ENCODE data around the gene PPP2R5D. TPM values are rescaled to one million over a fixed set of nuclear protein-coding genes. Genes with fewer than 3 reads are reported as not detected.

PPP2R5D gene
- total RNA-seq, 1 donor from 2014 or later = 44.3 TPM

GRCh38 chr6:43043310-43043709 lies 58.9 kb downstream of the PPP2R5D start:
- Mint-ChIP-seq H3K4me1 (ENCODE audit: unreplicated experiment) (no peaks in the 10 kb centered on the region), H3K9me3 (ENCODE audit: unreplicated experiment) (no peaks in the 10 kb centered on the region), H3K27me3 (ENCODE audit: unreplicated experiment) (no peaks in the 10 kb centered on the region), H3K27ac (ENCODE audit: unreplicated experiment) (no peak overlapping the region), H3K4me3 (ENCODE audit: unreplicated experiment) (no peak overlapping the region), H3K36me3 (ENCODE audit: unreplicated experiment) (peaks cover 53% of the 10 kb centered on the region)
- DNase-seq (ENCODE audit: extremely low spot score, unreplicated experiment) = no peak
- TF ChIP-seq CTCF (IDR thresholded peaks at IDR 0.05) = no peak

GRCh38 chr6:43045371-43045930 lies 61.1 kb downstream of the PPP2R5D start:
- no peaks in the 10 kb centered on the region for H3K27me3 Mint-ChIP-seq (ENCODE audit: unreplicated experiment)
- DNase-seq (ENCODE audit: extremely low spot score, unreplicated experiment) = no peak
- no peak overlapping the region for H3K27ac Mint-ChIP-seq (ENCODE audit: unreplicated experiment)
- H3K4me3 Mint-ChIP-seq (ENCODE audit: unreplicated experiment) = no peak overlapping the region
- TF ChIP-seq CTCF (IDR thresholded peaks at IDR 0.05) = no peak
- H3K4me1 Mint-ChIP-seq (ENCODE audit: unreplicated experiment) = peaks cover under 1% of the 10 kb centered on the region
- peaks cover 55% of the 10 kb centered on the region for H3K36me3 Mint-ChIP-seq (ENCODE audit: unreplicated experiment)
- no peaks in the 10 kb centered on the region for H3K9me3 Mint-ChIP-seq (ENCODE audit: unreplicated experiment)

GRCh38 chr6:43047998-43048397 lies 63.6 kb downstream of the PPP2R5D start:
- Mint-ChIP-seq H3K4me3 (ENCODE audit: unreplicated experiment) (no peak overlapping the region), H3K27ac (ENCODE audit: unreplicated experiment) (no peak overlapping the region), H3K36me3 (ENCODE audit: unreplicated experiment) (peaks cover 55% of the 10 kb centered on the region), H3K27me3 (ENCODE audit: unreplicated experiment) (no peaks in the 10 kb centered on the region), H3K4me1 (ENCODE audit: unreplicated experiment) (peaks cover 23% of the 10 kb centered on the region), H3K9me3 (ENCODE audit: unreplicated experiment) (no peaks in the 10 kb centered on the region)
- TF ChIP-seq CTCF (IDR thresholded peaks at IDR 0.05) = no peak
- no peak for DNase-seq (ENCODE audit: extremely low spot score, unreplicated experiment)

GRCh38 chr6:43050981-43051380 lies 66.6 kb downstream of the PPP2R5D start:
- Mint-ChIP-seq H3K27me3 (ENCODE audit: unreplicated experiment) (no peaks in the 10 kb centered on the region), H3K4me1 (ENCODE audit: unreplicated experiment) (peaks cover 34% of the 10 kb centered on the region), H3K27ac (ENCODE audit: unreplicated experiment) (peak overlapping the region; percentile 50), H3K36me3 (ENCODE audit: unreplicated experiment) (peaks cover 44% of the 10 kb centered on the region), H3K9me3 (ENCODE audit: unreplicated experiment) (no peaks in the 10 kb centered on the region), H3K4me3 (ENCODE audit: unreplicated experiment) (no peak overlapping the region)
- TF ChIP-seq CTCF (IDR thresholded peaks at IDR 0.05) = no peak
- no peak for DNase-seq (ENCODE audit: extremely low spot score, unreplicated experiment)

- Mint-ChIP-seq H3K9me3 (ENCODE audit: unreplicated experiment) (no peaks in the 10 kb centered on the region), H3K27ac (ENCODE audit: unreplicated experiment) (peak overlapping the region; percentile 97), H3K4me3 (ENCODE audit: unreplicated experiment) (peak overlapping the region; percentile 97), H3K36me3 (ENCODE audit: unreplicated experiment) (peaks cover 37% of the 10 kb centered on the region), H3K4me1 (ENCODE audit: unreplicated experiment) (peaks cover 34% of the 10 kb centered on the region), H3K27me3 (ENCODE audit: unreplicated experiment) (no peaks in the 10 kb centered on the region)
- DNase-seq (ENCODE audit: extremely low spot score, unreplicated experiment) = no peak
- TF ChIP-seq CTCF (IDR thresholded peaks at IDR 0.05) = no peak
Measured at GRCh38 chr6:43052225-43052841, 68.0 kb downstream of the PPP2R5D start.

All from osteocyte (in vitro differentiated cells).